Measurements from ENCODE around the gene CACNB2. TPM values are rescaled to one million over a fixed set of nuclear protein-coding genes. Genes with fewer than 3 reads are reported as not detected.

The CACNB2 gene
- total RNA-seq, 4 donors from 2014 or later, result 0.16 to 2.4 (median 1.8) TPM

DNA sequence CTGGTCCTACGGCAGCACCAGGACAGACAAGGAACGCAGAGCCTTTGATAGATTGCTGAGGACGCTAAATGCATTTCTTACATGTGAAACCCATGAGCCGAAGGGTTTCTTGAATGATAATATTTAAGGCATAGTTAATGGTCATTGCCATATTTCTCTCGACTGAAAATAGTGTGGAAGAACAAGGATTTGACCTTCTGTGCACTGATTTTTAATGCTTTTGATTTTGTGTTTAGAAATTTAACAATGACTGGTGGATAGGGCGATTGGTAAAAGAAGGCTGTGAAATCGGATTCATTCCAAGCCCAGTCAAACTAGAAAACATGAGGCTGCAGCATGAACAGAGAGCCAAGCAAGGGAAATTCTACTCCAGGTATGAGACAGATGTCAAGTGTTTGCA is 360.4 kb downstream of the CACNB2 start:
- TF ChIP-seq, protein P1, sequence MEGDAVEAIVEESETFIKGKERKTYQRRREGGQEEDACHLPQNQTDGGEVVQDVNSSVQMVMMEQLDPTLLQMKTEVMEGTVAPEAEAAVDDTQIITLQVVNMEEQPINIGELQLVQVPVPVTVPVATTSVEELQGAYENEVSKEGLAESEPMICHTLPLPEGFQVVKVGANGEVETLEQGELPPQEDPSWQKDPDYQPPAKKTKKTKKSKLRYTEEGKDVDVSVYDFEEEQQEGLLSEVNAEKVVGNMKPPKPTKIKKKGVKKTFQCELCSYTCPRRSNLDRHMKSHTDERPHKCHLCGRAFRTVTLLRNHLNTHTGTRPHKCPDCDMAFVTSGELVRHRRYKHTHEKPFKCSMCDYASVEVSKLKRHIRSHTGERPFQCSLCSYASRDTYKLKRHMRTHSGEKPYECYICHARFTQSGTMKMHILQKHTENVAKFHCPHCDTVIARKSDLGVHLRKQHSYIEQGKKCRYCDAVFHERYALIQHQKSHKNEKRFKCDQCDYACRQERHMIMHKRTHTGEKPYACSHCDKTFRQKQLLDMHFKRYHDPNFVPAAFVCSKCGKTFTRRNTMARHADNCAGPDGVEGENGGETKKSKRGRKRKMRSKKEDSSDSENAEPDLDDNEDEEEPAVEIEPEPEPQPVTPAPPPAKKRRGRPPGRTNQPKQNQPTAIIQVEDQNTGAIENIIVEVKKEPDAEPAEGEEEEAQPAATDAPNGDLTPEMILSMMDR (IDR thresholded peaks at IDR 0.05; ENCODE audit: low read depth), result no peak

DNA sequence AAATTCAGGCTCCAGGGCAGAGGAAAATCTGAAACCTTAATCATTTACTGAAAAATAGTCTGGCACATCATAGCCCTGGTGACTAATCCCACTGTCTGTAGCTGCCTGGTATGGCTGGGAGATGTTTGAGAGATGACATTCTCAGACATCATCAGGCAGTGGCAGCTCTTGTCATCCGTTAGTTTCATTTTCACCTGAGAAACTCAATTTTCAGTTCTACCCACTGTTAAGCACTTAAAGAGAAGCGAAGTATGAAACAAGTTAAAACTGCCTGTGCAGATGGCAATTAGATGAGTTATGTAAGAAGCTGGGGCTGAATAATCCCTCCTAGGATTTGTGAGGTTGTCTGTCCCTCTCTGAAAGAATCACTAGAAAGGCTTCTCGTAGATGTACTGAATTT is 361.0 kb downstream of the CACNB2 start:
- TF ChIP-seq, protein P1 (IDR thresholded peaks at IDR 0.05; ENCODE audit: low read depth), result no peak

DNA sequence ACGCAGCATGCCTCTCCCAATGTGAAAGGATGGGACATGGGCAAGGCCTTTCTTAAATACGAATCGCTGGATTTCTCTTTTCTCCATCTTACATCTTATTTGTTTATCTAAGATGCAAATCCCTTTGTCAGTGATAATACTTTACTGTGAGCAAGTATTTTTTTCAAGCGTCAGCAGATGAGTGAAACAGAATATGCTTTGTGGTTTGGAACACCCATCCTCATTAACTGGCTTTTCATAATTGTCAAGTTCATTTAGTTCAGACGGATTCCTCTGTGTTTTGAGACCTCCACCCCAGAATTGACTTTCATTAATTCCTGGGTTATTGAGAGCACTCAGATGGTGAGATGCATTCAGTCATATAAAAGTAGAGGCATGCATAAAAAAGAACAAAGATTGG is 361.4 kb downstream of the CACNB2 start:
- TF ChIP-seq, protein P1 (IDR thresholded peaks at IDR 0.05; ENCODE audit: low read depth), result no peak

DNA sequence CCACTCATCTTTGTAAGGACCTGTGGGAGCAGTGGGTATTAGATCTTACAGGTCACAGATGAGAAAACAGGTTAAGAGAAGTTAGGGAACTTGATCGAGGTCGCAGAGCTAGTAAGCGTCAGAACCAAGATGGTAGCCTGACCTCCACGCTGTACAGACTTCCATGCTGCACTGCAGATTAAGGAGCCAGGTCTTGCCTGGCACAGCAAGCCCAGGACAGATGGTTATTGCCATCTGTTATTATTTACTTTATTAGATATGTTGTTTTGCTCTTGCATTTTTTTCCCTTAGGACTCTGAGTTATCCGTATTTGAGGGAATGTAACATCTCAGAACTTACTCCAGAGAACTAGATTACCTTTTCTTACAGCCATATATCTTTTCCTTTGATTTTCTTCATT is 363.9 kb downstream of the CACNB2 start:
- TF ChIP-seq, protein P1 (IDR thresholded peaks at IDR 0.05; ENCODE audit: low read depth), result no peak

DNA sequence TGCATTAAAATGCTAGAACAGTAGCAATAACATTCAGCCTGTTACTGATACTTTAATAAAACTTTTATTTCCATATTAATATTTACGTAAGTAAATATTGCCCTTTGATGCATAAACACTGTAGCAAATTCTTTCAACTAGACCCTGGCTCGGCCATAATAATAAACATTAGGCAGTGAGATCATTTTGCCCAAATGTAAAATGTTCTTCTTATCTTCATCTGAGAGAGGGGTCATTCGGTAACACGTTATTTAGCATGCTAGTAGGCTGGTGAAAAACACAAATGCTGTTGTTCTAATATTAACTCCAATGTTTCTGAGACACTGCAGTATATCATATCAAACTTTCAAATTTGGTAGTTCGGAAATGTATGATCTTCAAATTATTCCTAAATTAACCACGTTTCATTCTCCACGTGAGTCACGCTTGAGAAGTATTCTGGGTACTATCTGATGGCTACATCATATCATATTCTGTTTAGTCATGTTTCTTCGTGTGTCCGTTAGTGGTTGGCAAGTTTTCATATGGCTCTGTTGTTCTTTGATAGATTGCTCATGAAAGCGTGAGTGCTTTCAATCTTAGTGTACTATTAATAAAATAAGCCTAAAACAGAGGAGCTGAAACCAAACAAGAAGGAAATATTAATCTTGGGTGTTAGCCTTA is 365.4 kb downstream of the CACNB2 start:
- TF ChIP-seq, protein P1 (IDR thresholded peaks at IDR 0.05; ENCODE audit: low read depth), result no peak

DNA sequence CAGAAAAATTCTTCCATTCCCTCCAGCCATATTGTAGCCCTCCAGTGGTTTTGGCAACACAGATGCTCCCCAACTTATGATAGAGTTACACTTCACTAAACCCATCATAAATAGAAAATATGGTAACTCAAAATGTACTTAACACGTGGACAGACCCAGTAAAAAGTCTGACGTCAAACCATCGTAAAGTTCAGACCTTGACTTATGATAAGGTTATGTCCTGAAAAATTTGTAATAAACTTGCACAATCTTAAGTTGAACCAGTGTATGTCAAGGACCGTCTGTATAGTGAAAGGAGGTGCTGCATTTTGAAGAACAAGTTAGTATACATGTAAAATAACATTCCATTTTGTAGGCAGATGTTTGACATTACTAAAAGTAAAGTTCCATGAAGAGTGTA is 368.4 kb downstream of the CACNB2 start:
- TF ChIP-seq, protein P1 (IDR thresholded peaks at IDR 0.05; ENCODE audit: low read depth), result no peak

DNA sequence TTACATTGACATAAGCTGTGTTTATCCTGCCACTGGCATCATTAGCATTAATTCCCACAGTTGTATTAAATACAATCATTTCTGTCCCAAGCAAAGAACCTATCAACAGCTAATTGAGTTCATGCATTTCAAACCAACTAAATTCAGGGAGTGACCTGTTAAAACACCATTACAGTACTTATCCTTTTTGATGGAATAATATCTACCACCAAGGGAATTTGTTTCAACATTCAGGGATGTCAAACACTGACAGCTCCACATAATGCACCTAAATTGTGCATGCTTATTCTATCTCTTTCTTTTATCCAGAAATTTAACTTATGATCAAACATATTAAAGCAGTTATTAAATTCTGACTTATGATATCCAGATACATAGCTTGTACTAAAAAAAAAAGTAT is 374.3 kb downstream of the CACNB2 start:
- TF ChIP-seq, protein P1 (IDR thresholded peaks at IDR 0.05; ENCODE audit: low read depth), result no peak

All from subcutaneous adipose tissue (tissue), 4 donors.